B cell (primary cell): ENCODE data around the gene ATRNL1.

Experiments
- CTCF ChIP-seq: fragments of 200-600 bp; IDR thresholded peaks from one replicate; pipeline ENCODE4 v1.8.0; 2022; ENCODE audit warnings: antibody characterized with exemption, mild to moderate bottlenecking
- EZH2 ChIP-seq: IDR thresholded peaks from 2 replicates; pipeline ENCODE4 v1.6.1; 2012; ENCODE audit warnings: borderline replicate concordance, low read depth, mild to moderate bottlenecking, moderate library complexity, low read length; ENCODE audit not compliant: insufficient read depth, poor library complexity, severe bottlenecking

GRCh38 chr10:115136616-115137015, 43.5 kb downstream of the ATRNL1 start:
- TF ChIP-seq CTCF (no peak), EZH2 (no peak)
